Heart left ventricle (tissue), 16 donors: ENCODE measurements around the gene SIAE. TPM values are rescaled to one million over a fixed set of nuclear protein-coding genes. Genes with fewer than 3 reads are reported as not detected.

Experiments
- ATAC-seq, 4 donors: fragments of 200-7000 bp; cut with Tn5 transposase; one replicate each; pipeline ENCODE4 v1.9.1; 2020 to 2022; ENCODE audit warnings: moderate library complexity in 4 of 4, mild to moderate bottlenecking in 3 of 4, moderate number of reproducible peaks in 1 of 4
- DNase-seq, 5 donors: peaks; one replicate each; pipeline ENCODE4 v3.0.0-alpha.2; 2020
- H3K27ac ChIP-seq, 12 donors: fragments of 200-600 bp; sonication (generic) in 4 of 12; one replicate each; pipeline versions ENCODE4 v1.5.0 to v1.8.0; 2016 to 2022; ENCODE audit warnings: mild to moderate bottlenecking in 2 of 12
- H3K27me3 ChIP-seq, 9 donors: fragments of 200-600 bp; sonication (generic) in 2 of 9; one replicate each; pipeline versions ENCODE4 v1.5.1 to v1.8.0; 2016 to 2022; ENCODE audit warnings: mild to moderate bottlenecking in 3 of 9
- H3K36me3 ChIP-seq, 9 donors: fragments of 200-600 bp; sonication (generic) in 2 of 9; one replicate each; pipeline versions ENCODE4 v1.5.0 to v1.8.0; 2018 to 2022; ENCODE audit warnings: mild to moderate bottlenecking in 2 of 9
- H3K4me1 ChIP-seq, 12 donors: fragments of 200-600 bp; sonication (generic) in 4 of 12; one replicate each; pipeline versions ENCODE4 v1.5.0 to v1.8.0; 2016 to 2022; ENCODE audit warnings: mild to moderate bottlenecking in 3 of 12
- H3K4me3 ChIP-seq, 12 donors: fragments of 200-600 bp; sonication (generic) in 4 of 12; one replicate each; pipeline versions ENCODE4 v1.5.0 to v1.8.0; 2017 to 2022; ENCODE audit warnings: mild to moderate bottlenecking in 9 of 12, moderate library complexity in 4 of 12
- H3K9me3 ChIP-seq, 12 donors: fragments of 200-600 bp; sonication (generic) in 4 of 12; one replicate each; pipeline versions ENCODE4 v1.5.0 to v1.8.0; 2016 to 2022; ENCODE audit warnings: mild to moderate bottlenecking in 1 of 12
- CTCF ChIP-seq, 12 donors: fragments of 200-600 bp; sonication (generic) in 4 of 12; IDR thresholded peaks; one replicate each; pipeline versions ENCODE4 v1.5.0 to v1.8.0; 2018 to 2022; ENCODE audit warnings: antibody characterized with exemption in 12 of 12, mild to moderate bottlenecking in 5 of 12
- POLR2A ChIP-seq, 2 donors: fragments of 450-650 bp; IDR thresholded peaks; one replicate each; pipeline ENCODE4 v1.6.1; 2017; ENCODE audit warnings: antibody characterized with exemption in 2 of 2, mild to moderate bottlenecking in 2 of 2, moderate library complexity in 2 of 2
- WGBS, 4 donors: extraction: QIAGEN DNeasy Blood & Tissue Kit in 2 of 4; methylation state at CpG; one replicate each; pipeline versions ENCODE4 v1.1.5 to v1.1.7; 2013 to 2018; 5-methylcytosine and 5-hydroxymethylcytosine counted together
- intact Hi-C, 10 donors: fragments of 100-400 bp; cut with DNase I; formaldehyde crosslinking; loops; one replicate each; pipeline versions ENCODE4 v1.11.1 to v1.14.2; 2022
- polyA plus RNA-seq, 2 donors: library from polyadenylated mRNA; stranded (reverse); fragments of 200-250 nt; gene quantifications; one replicate each; pipeline ENCODE4 v1.2.3, GENCODE V29; 2013
- total RNA-seq, 9 donors: library from RNA; depleted of rRNA in 2 of 9; stranded (reverse); fragments of >200 nt in 2 of 9; fragmentation: NEBNext Ultra II Directional in 3 of 9; extraction: Animal tissue kit (Norgen Biotek cat#: 25700) in 3 of 9; gene quantifications; one replicate each; pipeline versions ENCODE4 v1.1.0 to v1.2.4, GENCODE V29; 2016 to 2023
- donor health status: ischemic (EF 13 %, LVEDD 7.1; RV severe dilation, severe dysfunction).
- donor health status: healthy with polysubstance abuse.
- donor health status: DM: no; HTN: yes; CAD: no.
- donor health status: DM: no; HTN: no; CAD: no.
- donor health status: ischemic (EF 25% LVEDD 6.9; RV normal size, moderate dysfunction).
- donor health status: ischemic (EF 25% LVEDD 5.7; RV mildly dilated, moderate dysfunction).
- donor health status: healthy.
- donor health status: DM: yes; HTN: yes; CAD: no.
- donor health status: ischemic (EF 35%, LVEDD 5.7; RV mildly dilated, moderate dysfunction).
- donor health status: nonischemic (EF 11% LVEDD 7.7; RV severe dilation, severe dysfunction).
- donor health status: DM: yes; HTN: yes; CAD: no.
- donor health status: PGD.
- donor health status: ischemic (EF 29% LVEDD 5.4; RV normal size, mild dysfunction).
- donor health status: nonischemic (EF 23%, LVEDD 6.1; RV moderate dilation, normal function).

The SIAE gene
- total and polyA plus RNA-seq, 11 donors = 24.2 to 87.8 (median 56.7) TPM

DNA sequence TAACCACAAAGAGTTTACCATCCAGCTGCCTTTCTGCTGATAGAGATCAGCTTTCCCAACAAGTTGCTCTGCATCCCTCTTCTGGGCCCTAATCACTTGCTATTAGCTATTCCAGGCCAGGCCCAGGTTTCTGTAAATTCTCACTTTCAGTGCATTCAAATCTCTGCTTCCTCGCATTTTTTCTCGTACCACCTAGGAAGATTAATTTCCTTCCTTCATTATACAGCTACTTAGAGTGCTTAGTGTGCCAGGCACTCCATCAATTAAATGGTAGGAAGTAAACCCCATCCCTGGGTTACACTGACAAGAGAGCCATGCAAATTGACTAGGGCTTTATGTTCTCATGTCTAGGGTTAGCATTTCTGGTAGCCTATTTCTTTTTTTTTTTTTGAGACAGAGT is 9.7 kb downstream of the SIAE start:
- no peak for ATAC-seq
- Histone ChIP-seq H3K4me3 (no peak overlapping the region), H3K27me3 (no peaks in the 10 kb centered on the region), H3K9me3 (no peaks in the 10 kb centered on the region), H3K4me1 (no peaks in the 10 kb centered on the region), H3K36me3 (peaks cover 0 to 68% (median 20%) of the 10 kb centered on the region in 9 donors), H3K27ac (no peak overlapping the region)
- intact Hi-C loops = loop anchor here in 2 of 10 donors (10.0 kb wide), 2 partner anchors 131 to 201 kb away; partner anchors contain the start of gene ROBO3 (in 1 of the 2)
- DNase-seq = no peak
- 81 to 93% (median 89%) methylated on average over 2 of the region's 2 CpGs for WGBS, 4 donors
- TF ChIP-seq POLR2A (IDR thresholded peaks at IDR 0.05) (no peak), CTCF (IDR thresholded peaks at IDR 0.05) (no peak)

GRCh38 chr11:124662106-124662505 is 11.4 kb downstream of the SIAE start:
- DNase-seq (no peak), ATAC-seq (no peak)
- 83 to 86% (median 83%) methylated on average over 4 of the region's 4 CpGs for WGBS, 4 donors
- Histone ChIP-seq H3K36me3 (peaks cover 0 to 71% (median 29%) of the 10 kb centered on the region in 9 donors), H3K27ac (no peak overlapping the region), H3K4me1 (no peaks in the 10 kb centered on the region), H3K4me3 (no peak overlapping the region), H3K9me3 (no peaks in the 10 kb centered on the region), H3K27me3 (no peaks in the 10 kb centered on the region)
- TF ChIP-seq POLR2A (IDR thresholded peaks at IDR 0.05) (no peak), CTCF (IDR thresholded peaks at IDR 0.05) (no peak)
- intact Hi-C loops = loop anchor here in 2 of 10 donors (10.0 kb wide), 2 partner anchors 133 to 203 kb away; partner anchors contain the start of gene ROBO3 (in 1 of the 2)

DNA sequence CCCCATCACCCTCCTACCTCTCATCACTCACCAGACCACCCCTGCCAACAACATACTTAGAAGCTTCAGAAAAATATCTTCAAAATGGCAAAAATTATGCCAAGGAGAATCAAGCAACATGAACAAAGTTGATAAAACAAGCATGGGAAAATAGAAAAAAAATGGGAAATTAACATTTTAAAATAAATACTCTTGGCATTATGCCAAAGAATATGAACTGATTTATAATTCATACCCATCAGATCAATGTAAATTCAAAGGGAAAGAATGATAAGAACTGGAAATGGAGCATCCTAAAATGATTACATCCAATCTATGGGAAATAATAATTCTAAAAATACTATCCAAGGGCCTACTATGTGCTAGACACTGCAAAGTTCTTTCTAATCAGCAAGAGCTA is 12.0 kb downstream of the SIAE start:
- intact Hi-C loops = loop anchor here in 2 of 10 donors (10.0 kb wide), 2 partner anchors 133 to 203 kb away; partner anchors contain the start of gene ROBO3 (in 1 of the 2)
- no peaks in the 10 kb centered on the region for H3K4me1 ChIP-seq
- H3K27me3 ChIP-seq = no peaks in the 10 kb centered on the region
- H3K27ac ChIP-seq = no peak overlapping the region
- no peak overlapping the region for H3K4me3 ChIP-seq
- TF ChIP-seq POLR2A (IDR thresholded peaks at IDR 0.05) (no peak), CTCF (IDR thresholded peaks at IDR 0.05) (no peak)
- no peaks in the 10 kb centered on the region for H3K9me3 ChIP-seq
- DNase-seq = no peak
- peaks cover 0 to 68% (median 26%) of the 10 kb centered on the region in 9 donors for H3K36me3 ChIP-seq
- no peak for ATAC-seq

GRCh38 chr11:124658986-124659385 is 14.6 kb downstream of the SIAE start:
- H3K36me3 ChIP-seq = peaks cover 0 to 43% (median 17%) of the 10 kb centered on the region in 9 donors
- no peak overlapping the region for H3K4me3 ChIP-seq
- H3K9me3 ChIP-seq = no peaks in the 10 kb centered on the region
- intact Hi-C loops = loop anchor here in 1 of 10 donors (5.0 kb wide), 1 partner anchor 118 kb away; no protein-coding TSS in a partner anchor
- 89 to 97% (median 95%) methylated on average over 1 of the region's 1 CpG for WGBS, 4 donors
- no peaks in the 10 kb centered on the region for H3K4me1 ChIP-seq
- ATAC-seq (no peak), DNase-seq (no peak)
- H3K27me3 ChIP-seq = no peaks in the 10 kb centered on the region
- no peak for TF ChIP-seq CTCF (IDR thresholded peaks at IDR 0.05)
- no peak for TF ChIP-seq POLR2A (IDR thresholded peaks at IDR 0.05)
- no peak overlapping the region for H3K27ac ChIP-seq
